GM19328 (cell line): ENCODE data around the gene MYO3B.
"Not testable (repeated sequence)": the region's sequence is repeated elsewhere in the genome, so short reads cannot be mapped to it uniquely, and the experiment has no call there.

Experiments
- ATAC-seq: cut with Tn5 transposase; IDR thresholded peaks from one replicate; pipeline ENCODE4 v1.9.1; 2021; ENCODE audit warnings: mild to moderate bottlenecking, moderate library complexity; ENCODE audit not compliant: unreplicated experiment

Gene MYO3B

GRCh38 chr2:170336408-170336807, 158.5 kb downstream of the MYO3B start:
- no peak for ATAC-seq

GRCh38 chr2:170336916-170337315, 159.0 kb downstream of the MYO3B start:
- ATAC-seq, result no peak

DNA sequence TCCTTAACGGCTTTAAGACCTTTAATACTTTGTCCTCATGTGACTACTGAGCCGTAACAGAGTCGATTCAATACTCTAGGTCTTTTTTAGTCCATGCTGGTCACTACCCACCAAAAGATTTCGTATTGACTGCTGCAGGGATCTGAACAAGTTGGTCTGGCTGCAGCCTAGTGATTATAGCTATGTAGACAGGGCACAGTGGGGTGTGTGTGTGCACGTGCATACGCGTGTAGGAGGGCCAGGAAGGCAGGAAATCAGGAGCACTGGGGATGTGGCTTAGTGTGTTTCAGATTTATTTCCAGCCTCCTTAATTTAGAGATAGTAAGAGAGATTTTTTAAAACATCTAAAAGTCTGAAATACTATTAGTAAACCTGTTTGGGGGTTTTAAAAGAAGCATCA, 161.4 kb downstream of the MYO3B start:
- ATAC-seq, result no peak

DNA sequence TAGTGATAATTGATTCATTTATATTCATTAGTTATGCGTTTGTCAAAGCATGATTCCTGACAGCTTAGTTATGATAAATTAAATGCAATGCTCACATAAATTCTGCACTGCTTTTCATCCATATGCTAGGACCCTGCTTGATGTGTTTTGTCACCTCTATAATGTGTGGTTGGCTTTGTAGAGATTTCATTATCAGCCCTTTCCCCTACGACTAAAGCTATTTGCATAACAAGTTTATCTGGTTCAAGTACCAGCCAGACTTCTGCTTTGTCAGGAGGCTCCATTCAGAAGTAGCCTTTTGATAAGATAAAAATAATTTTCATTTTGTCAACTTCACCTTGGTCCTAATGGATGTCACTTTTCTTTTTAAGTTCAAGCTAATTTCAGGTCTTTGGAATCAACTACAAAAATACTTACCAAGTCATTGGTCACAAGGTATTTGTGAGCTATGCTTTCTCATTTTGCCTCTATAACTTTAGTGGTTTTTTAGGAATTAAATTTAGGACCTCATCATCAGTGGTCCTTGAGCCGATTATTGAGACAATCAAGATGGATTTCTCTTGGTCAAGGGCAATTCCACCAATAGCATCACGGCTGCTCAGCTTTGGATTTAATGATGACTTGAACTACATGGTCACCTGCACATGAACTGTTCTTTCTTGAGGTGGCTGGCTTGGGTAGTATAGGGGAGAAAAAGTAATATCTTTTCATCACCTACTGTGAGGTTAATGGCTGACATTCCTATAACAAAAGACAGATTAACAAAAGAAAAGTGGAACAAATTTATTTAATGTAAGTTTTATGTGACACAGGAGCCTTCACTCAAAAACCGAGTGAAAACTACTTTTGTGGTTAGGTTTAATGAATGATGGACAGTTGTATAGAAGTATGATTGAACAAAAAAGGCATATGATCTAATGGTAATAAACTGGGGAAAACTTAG, 162.1 kb downstream of the MYO3B start:
- no peak for ATAC-seq

DNA sequence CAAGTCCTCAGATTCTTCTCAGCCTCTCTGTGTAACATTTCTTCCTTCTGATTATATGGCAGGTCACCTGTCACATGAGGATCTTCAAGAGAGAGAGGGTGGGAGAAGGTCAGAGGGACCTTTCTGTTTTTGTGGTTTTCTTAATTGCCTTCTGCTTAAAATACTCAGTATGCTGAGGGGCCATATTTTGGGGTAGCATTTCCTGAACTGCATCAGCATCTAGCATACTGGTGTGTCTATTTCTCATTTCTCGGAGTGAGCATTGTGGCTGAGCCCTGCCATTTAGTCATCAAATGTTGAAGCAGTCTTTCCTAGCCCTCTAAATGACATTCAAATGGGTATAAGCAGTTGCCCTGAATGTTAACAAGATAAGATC, 162.7 kb downstream of the MYO3B start:
- ATAC-seq, result no peak

DNA sequence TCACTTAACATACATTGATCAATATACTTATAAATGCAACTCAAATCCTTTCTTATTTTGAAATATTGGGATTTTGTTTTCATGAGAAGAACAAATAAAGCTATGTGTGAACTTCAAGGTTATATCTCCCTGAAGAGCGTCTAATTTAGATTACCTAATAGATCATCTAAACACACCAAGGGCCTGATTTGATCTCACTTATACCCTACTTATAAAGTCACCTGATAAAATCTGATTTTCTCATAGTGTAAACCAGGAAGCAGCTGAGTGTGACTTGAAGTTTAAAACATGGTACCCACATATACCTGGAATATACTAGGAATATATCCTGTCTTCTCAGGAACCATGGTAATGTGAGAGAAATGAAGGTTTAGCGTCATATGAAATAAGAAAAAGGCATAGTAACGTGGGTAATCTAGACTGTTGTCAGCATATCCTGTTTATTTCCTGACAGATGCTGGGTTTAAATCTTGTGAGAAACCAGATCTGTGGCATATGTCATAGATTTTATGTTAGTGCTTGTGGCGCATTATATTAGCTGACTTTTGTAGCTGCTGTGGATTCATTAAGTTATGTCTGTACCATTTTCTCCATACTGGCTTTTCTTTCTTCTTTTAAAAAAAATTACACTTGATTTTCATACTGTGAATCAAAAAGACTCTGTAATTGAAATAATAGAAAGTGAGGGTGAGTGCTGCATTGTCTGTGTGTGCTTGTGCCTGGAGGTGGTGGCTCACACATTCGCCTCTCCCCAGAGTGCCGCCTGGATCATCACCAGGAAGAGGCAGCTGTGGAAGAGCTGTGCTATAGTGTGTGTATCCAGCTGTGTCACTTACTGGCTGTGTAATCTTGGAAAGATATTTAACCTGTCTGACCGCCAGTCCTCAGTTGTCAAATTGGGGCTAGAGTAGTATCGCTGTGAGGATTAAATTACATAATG, 164.0 kb downstream of the MYO3B start:
- no peak for ATAC-seq

DNA sequence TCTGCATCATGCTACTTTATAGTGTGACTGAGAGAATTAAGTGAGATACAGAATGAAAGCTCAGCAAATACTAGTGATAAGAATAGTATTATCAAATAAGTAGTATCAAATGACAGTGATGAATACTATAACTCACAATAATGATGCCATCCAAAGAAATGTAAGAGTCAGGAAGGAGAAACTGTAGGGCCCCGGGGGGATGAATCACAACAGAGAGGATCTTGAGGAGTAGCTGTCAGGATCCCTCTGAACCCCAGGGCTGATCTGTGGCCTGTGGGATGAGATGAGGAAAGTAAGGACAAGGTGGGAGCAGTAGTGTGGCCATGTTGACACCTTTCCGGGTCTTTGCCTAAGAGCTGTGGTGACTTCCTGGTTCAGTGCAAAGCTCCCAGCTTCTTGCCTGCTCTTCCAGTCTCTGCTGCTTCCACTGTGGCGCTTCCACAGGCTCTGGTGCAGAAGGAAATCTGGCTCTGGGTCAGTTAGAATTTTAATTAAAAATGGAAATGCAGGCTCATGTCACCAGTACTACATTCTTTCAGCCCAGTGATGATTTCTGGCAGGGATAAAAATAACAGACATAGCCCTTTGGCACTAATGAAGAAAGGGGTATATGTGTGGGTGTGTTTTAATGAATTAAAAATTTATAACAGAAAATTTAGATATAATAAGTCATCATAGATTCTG, 166.9 kb downstream of the MYO3B start:
- no peak for ATAC-seq

DNA sequence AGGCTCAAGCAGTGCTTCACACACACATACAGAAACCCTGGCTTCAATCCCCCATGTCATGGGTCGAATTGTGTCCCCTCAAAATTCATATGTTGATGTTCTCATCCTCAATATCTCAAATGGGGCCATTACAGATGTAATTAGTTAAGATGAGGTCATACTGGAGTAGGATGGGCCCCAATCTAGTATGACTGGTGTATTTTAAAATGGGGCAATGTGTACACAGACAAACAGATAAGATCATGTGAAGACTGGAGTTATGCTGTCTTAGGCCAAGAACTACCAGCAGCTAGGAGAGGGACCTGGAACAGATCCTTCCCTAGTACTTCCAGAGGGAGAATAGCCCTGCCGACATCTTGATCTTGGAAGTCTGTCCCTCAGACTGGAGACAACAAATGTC, 167.7 kb downstream of the MYO3B start:
- ATAC-seq, result no peak

DNA sequence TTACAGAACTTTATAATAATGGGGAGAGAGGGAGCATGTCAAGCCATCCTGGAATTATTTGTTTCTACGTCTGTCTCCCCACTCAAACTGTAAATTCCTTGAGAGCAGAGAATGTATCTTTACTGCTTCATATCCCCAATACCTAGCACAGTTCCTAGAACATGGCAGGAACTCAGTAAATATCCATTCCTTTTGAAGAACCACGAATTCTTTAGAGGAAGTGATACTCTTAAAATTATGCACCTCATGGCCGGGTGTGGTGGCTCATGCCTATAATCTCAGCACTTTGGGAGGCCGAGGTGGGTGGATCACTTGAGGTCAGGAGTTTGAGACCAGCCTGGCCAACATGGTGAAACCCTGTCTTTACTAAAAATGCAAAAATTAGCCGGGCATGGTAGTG, 171.3 kb downstream of the MYO3B start:
- ATAC-seq, result not testable (repeated sequence)

DNA sequence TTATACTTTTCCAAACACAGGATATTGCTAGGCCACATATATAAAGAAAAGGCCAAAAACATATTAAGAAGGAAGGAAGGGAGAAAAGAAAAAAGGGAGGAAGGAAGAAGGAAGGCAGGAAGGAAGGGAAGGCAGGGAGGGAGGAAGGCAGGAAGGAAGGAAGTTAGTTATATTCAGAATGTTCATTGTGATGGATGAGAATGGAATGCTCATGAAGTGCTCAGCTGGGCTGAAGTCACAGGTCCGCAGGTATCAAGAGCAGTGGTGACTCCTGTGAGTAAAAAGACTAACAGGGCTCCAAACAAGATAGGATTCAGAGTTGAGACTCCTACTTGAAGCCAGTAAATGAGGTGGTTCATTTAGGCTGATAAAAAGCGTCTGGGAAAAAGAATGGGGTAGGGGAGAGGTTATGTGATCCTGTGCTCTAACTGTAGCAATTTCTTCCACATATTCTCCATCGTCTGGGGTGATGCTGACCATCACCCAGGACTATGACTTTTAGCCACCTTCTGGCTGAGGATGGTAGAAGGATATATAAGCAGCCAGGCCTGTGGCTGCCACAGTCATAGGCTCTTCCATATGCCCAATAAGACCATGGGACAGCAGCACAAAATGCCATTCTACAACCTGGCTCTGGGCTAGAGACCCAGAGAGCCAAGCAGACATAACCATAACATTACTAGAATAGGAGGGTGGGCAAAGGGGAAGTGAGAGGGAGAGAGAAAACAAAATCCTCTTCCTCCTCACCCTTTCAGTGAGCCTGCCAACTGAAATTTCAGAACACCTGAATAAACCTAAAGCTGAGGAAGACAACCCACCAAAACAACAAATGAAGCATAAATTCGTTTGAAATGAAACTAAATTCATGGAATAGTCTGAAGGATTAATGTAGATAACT, 173.2 kb downstream of the MYO3B start:
- no peak for ATAC-seq

- no peak for ATAC-seq
Observed at GRCh38 chr2:170353723-170354122, 175.8 kb downstream of the MYO3B start.

GRCh38 chr2:170354388-170354787, 176.4 kb downstream of the MYO3B start:
- no peak for ATAC-seq

DNA sequence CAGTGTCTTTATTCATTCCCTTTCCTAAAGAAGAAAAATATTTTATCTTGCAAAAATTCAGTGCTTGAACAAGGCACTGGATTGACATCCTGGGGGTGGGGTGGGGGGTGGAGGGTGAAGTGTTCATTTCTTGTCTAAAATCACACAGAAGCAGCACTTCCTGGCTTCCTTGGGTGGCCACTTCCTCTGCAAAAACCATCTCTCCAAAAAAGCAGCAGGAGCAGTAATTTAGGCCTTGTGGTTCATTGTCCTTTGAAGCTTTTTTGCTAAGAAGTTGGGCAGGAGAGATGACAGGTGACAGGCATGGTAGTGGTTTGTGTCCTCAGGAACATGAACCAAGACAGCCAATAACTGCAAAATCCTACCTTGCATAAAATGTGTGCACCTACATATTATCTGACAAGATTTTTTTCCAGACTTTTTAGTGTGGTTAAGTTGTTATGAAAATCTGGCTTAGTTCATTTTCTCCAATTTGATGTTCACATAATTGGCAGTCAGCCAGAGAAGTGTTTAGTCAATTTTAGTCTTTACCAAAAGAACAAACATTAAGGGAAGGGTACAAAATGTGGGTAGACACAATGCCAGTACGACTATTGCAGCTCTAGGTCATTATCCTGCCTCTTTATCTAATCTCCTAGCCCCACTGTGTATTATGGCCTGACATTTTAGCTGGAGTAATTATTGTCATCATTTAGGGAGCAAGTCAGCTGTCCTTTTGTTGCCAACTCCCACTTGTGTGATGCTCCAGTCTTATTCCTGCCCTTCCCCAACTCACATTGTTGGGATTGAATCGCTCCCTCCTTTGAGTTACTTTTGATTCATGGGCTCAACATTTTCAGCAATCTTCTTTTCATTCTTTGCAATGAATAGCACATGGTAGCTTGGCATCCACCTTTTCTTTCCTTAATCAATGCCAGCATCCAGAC, 177.2 kb downstream of the MYO3B start:
- ATAC-seq, result no peak

DNA sequence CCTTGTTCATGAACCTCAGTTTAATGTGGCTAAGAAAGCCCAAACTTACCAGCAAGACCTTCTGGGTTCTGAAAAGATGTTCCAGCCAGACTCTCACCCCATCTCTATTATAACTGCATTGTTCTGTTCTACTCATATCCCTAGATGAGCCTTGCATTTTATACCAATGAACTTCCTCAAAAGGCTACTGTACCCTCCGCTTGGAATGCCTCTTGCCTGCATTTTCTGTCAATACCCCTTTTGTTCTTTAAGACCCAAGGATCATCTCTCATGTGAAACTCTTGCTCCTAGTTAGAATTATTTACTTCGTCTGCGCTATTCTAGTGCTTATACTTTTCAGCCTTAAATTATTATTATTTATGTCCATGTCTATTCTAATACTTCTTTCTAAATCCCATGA, 181.5 kb downstream of the MYO3B start:
- ATAC-seq, result no peak

DNA sequence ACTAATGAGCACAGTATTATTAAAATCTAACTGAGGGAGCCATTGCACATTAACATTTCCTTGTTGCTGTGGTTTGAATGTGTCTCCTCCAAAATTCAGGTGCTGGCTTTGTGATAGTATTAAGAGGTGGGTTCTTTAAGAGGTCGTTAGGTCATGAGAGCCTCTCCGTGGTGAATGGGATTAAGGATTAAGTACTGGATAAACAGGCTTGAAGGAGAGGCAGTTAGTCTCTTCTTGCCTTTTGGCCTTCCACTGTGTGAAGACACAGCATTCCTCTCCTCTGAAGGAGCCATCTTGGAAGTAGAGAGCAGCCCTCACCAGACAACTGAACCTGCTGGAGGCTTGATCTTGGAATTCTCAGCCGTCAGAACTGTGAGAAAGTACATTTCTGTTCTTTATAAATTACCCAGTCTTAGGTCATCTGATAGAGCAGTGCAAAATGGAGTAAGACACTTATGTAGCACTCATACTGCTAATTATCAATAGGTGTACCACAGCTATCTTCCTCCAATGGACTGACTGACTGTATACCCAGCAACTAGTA, 182.7 kb downstream of the MYO3B start:
- ATAC-seq, result no peak

- ATAC-seq, result no peak
Observed at GRCh38 chr2:170361090-170361936, 183.4 kb downstream of the MYO3B start.

DNA sequence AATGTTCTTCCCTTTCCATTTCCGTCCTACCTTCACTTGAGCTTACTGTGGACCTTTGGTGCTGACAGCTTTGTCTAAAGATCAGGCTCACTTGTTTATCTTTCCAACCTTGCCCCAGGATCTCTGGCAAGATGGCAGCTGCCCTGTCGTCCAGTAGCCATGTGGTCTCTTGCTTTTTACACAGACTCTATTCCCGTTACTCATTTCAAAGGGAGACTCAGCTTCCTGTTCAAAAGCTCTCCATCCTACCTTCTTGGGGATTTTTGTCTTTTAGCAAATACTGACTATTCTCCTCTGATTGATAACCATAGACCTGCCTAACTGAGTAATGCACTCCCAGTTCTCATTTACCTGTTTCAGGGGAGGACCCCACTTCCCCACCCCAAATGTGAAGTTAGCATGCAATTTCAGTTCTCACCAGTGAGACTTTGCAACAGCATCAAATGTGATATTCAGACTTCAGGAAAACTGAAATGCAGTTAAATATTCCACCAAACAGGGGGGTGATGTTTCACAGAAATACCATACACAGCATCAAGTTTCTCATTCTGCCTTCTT, 184.4 kb downstream of the MYO3B start:
- no peak for ATAC-seq
